ENCODE results near the gene PRLH. TPM values are rescaled to one million over a fixed set of nuclear protein-coding genes. Genes with fewer than 3 reads are reported as not detected.

The PRLH gene
- total and polyA plus RNA-seq, 2 donors (not counting 3 experiments of a cell fraction or from before 2014, with no cell fraction given), result not detected

- intact Hi-C loops (cut with micrococcal nuclease), result loop anchor here (1.0 to 2.0 kb wide), 5 partner anchors 13 to 90 kb away; no protein-coding TSS in a partner anchor
- H3K9ac ChIP-seq (replicated peaks; ENCODE audit: extremely low read depth, insufficient read depth, low read length), result peak overlapping the region; percentile 58
- FAIRE-seq, result no peak
These were observed 36.8 kb downstream of the PRLH start for GRCh38 chr2:237603049-237603717.

GRCh38 chr2:237603718-237604362, 37.5 kb downstream of the PRLH start:
- H2AFZ ChIP-seq (ENCODE audit: low read depth, low read length), result no peak overlapping the region
- no peaks in the 10 kb centered on the region for H3K36me3 ChIP-seq (ENCODE audit: control insufficient read depth in 2 of 2, extremely low read depth in 1 of 2, insufficient read depth in 2 of 2, low read length in 2 of 2)
- peaks cover 29% of the 10 kb centered on the region for H3K4me1 ChIP-seq (ENCODE audit: control insufficient read depth, extremely low read depth, insufficient read depth, low read length)
- H3K9ac ChIP-seq (replicated peaks; ENCODE audit: extremely low read depth, insufficient read depth, low read length), result peak overlapping the region; percentile 70
- DNase-seq (ENCODE audit: low read depth, low spot score), result peak; percentile 96
- no peaks in the 10 kb centered on the region for H3K9me3 ChIP-seq (replicated peaks; ENCODE audit: control insufficient read depth, insufficient read depth, low read length)
- peak overlapping the region; percentile 91 for H3K27ac ChIP-seq (ENCODE audit: insufficient read depth, low read depth, low read length)
- no peak overlapping the region for H3K4me3 ChIP-seq (replicated peaks in 1 of 3; ENCODE audit: insufficient read depth in 1 of 3, low read depth in 1 of 3, low read length in 3 of 3)
- CTCF ChIA-PET, result interaction anchor here (0.6 to 6.7 kb wide), 18 partner anchors 10 to 660 kb away, joined by 3 to 61 read pairs (median 4); partner anchors contain the start of gene RAB17
- POLR2A ChIA-PET, result interaction anchor here (0.6 to 1.3 kb wide), 3 partner anchors 13 to 87 kb away, joined by 3 to 4 read pairs (median 3); no protein-coding TSS in a partner anchor
- H4K20me1 ChIP-seq (replicated peaks; ENCODE audit: control insufficient read depth, extremely low read depth, insufficient read depth, low read length), result no peaks in the 10 kb centered on the region
- TF ChIP-seq GATA2 (IDR thresholded peaks at IDR 0.05; ENCODE audit: insufficient read depth, insufficient read length, low read depth, low read length) (peak; percentile 87), JUN (IDR thresholded peaks at IDR 0.05; ENCODE audit: borderline replicate concordance, insufficient read depth, insufficient read length, low read depth) (peak; percentile 92), CTCF (IDR thresholded peaks at IDR 0.05; ENCODE audit: extremely low read depth in 1 of 2, insufficient read depth in 1 of 2, low read depth in 1 of 2, low read length in 2 of 2) (no peak), POLR2A (IDR thresholded peaks at IDR 0.05; ENCODE audit: low read depth, low read length) (no peak), FOS (IDR thresholded peaks at IDR 0.05; ENCODE audit: borderline replicate concordance, insufficient read depth, low read length) (peak; percentile 85), EZH2 (IDR thresholded peaks at IDR 0.05; ENCODE audit: borderline replicate concordance, low read depth, low read length, severe bottlenecking) (no peak), MYC (IDR thresholded peaks at IDR 0.05; ENCODE audit: low read depth, low read length) (no peak), MAX (IDR thresholded peaks at IDR 0.05; ENCODE audit: insufficient read depth, insufficient read length) (no peak), POLR2AphosphoS5 (IDR thresholded peaks at IDR 0.05; ENCODE audit: insufficient read depth, low read depth, low read length) (peak; percentile 89)
- H3K79me2 ChIP-seq (ENCODE audit: control insufficient read depth, insufficient read depth, low read length), result no peaks in the 10 kb centered on the region
- peak; percentile 100 for FAIRE-seq
- BruUV-seq (replicated peaks), result TSS peak; percentile 99
- H3K4me2 ChIP-seq (ENCODE audit: insufficient read depth, low read length), result peak overlapping the region; percentile 42
- no peaks in the 10 kb centered on the region for H3K9me1 ChIP-seq (replicated peaks; ENCODE audit: control insufficient read depth, extremely low read depth, insufficient read depth, low read length)
- dilution Hi-C loops (cut with MboI; ENCODE audit: extremely low pct_ligation_motif_present, low sequenced_read_pairs) (no loop called here), intact Hi-C loops (cut with micrococcal nuclease) (loop anchor here (1.0 to 2.0 kb wide), 6 partner anchors 12 to 89 kb away; no protein-coding TSS in a partner anchor)
- no peaks in the 10 kb centered on the region for H3K27me3 ChIP-seq (ENCODE audit: control insufficient read depth in 2 of 2, insufficient read depth in 2 of 2, low read length in 2 of 2)

More at GRCh38 chr2:237603049-237603717, 36.8 kb downstream of the PRLH start:
- Histone ChIP-seq H2AFZ (ENCODE audit: low read depth, low read length) (no peak overlapping the region), H3K27me3 (ENCODE audit: control insufficient read depth in 2 of 2, insufficient read depth in 2 of 2, low read length in 2 of 2) (no peaks in the 10 kb centered on the region), H3K9me3 (replicated peaks; ENCODE audit: control insufficient read depth, insufficient read depth, low read length) (no peaks in the 10 kb centered on the region), H3K27ac (ENCODE audit: insufficient read depth, low read depth, low read length) (peak overlapping the region; percentile 75), H4K20me1 (replicated peaks; ENCODE audit: control insufficient read depth, extremely low read depth, insufficient read depth, low read length) (no peaks in the 10 kb centered on the region), H3K4me1 (ENCODE audit: control insufficient read depth, extremely low read depth, insufficient read depth, low read length) (peaks cover 29% of the 10 kb centered on the region), H3K4me2 (ENCODE audit: insufficient read depth, low read length) (peak overlapping the region; percentile 8), H3K4me3 (replicated peaks in 1 of 3; ENCODE audit: insufficient read depth in 1 of 3, low read depth in 1 of 3, low read length in 3 of 3) (no peak overlapping the region), H3K36me3 (ENCODE audit: control insufficient read depth in 2 of 2, extremely low read depth in 1 of 2, insufficient read depth in 2 of 2, low read length in 2 of 2) (no peaks in the 10 kb centered on the region), H3K9me1 (replicated peaks; ENCODE audit: control insufficient read depth, extremely low read depth, insufficient read depth, low read length) (no peaks in the 10 kb centered on the region), H3K79me2 (ENCODE audit: control insufficient read depth, insufficient read depth, low read length) (no peaks in the 10 kb centered on the region)
- dilution Hi-C loops (cut with MboI; ENCODE audit: extremely low pct_ligation_motif_present, low sequenced_read_pairs), result no loop called here
- TF ChIP-seq MYC (IDR thresholded peaks at IDR 0.05; ENCODE audit: low read depth, low read length) (no peak), MAX (IDR thresholded peaks at IDR 0.05; ENCODE audit: insufficient read depth, insufficient read length) (peak; percentile 77), FOS (IDR thresholded peaks at IDR 0.05; ENCODE audit: borderline replicate concordance, insufficient read depth, low read length) (no peak), GATA2 (IDR thresholded peaks at IDR 0.05; ENCODE audit: insufficient read depth, insufficient read length, low read depth, low read length) (no peak)
- POLR2A ChIA-PET, result interaction anchor here (1.3 kb wide), 1 partner anchor 14 kb away, joined by 4 read pairs; no protein-coding TSS in a partner anchor
- no peak for DNase-seq (ENCODE audit: low read depth, low spot score)
- TSS peak; percentile 91 for BruUV-seq (replicated peaks)
- CTCF ChIA-PET, result interaction anchor here (0.7 to 6.7 kb wide), 12 partner anchors 13 to 182 kb away, joined by 3 to 61 read pairs (median 10); partner anchors contain the start of gene RAB17

Measured in endothelial cell of umbilical vein (primary cell).